Stromal cell of bone marrow (primary cell): Measurements from ENCODE around the gene SCN11A.
A peak's percentile ranks its signal among the peaks of the same experiment; 100 is the strongest.

Source experiments
- DNase-seq: peaks from one replicate; pipeline ENCODE4 v3.0.0-alpha.2; 2012; ENCODE audit warnings: low read depth

The SCN11A gene

DNA sequence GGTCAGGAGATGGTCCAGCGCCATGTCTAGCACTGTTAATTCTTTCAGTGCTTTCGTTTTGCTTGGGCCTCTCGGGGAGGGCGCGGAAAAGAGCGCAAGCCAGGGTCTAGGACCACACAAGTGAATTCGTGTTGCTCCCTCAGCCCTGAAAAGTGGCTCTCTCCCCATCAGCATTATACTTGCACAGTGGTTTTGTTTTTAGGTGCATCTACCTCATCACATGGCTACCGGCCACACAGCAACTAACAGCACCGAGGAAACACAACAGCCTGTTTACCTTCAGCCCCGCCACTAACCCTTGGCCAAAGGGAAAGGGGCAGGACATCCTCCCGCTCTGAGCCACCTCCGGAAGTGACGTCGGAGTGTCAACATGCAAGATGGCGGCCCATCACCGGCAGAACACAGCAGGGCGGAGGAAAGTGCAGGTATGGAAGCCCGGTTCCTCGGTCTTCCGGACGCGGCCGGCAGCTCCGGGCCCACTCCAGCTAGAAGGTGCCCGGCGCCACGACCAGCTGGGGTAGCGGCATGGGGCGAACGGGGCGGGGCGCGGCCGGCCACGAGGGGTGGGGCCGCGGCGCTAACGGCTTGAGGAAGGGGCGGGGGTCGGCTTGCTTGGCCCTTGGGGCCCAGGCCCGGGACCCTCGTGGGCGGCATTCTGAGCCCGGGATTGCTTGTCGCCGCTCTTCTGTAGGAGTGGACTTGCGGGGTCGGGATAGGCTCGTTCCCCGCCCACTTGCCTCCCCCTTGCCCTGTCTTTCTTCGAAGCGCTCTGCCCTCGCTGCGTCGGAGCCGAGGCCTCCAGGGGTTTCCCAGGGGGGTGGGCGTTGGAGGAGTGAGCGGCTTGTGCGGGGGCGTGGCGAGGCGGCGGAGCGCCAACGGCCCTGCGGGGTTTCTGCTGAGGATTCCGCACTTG is at the start of gene SCN11A, which contains the start of gene WDR48:
TSS of gene SCN11A (minus strand) at position 296 of the 913 bp plus-strand sequence. CDS start 101,582 bp downstream, outside the sequence.
TSS of gene WDR48 (plus strand) at position 368 of the 913 bp plus-strand sequence. CDS start at position 378, 10 bp downstream.
- DNase-seq: peak; percentile 86

- peak; percentile 11 for DNase-seq
Measured at GRCh38 chr3:39101022-39101689, 49.4 kb upstream of the SCN11A start.

- DNase-seq: no peak
Measured at GRCh38 chr3:39100500-39100886, 48.7 kb upstream of the SCN11A start.

DNA sequence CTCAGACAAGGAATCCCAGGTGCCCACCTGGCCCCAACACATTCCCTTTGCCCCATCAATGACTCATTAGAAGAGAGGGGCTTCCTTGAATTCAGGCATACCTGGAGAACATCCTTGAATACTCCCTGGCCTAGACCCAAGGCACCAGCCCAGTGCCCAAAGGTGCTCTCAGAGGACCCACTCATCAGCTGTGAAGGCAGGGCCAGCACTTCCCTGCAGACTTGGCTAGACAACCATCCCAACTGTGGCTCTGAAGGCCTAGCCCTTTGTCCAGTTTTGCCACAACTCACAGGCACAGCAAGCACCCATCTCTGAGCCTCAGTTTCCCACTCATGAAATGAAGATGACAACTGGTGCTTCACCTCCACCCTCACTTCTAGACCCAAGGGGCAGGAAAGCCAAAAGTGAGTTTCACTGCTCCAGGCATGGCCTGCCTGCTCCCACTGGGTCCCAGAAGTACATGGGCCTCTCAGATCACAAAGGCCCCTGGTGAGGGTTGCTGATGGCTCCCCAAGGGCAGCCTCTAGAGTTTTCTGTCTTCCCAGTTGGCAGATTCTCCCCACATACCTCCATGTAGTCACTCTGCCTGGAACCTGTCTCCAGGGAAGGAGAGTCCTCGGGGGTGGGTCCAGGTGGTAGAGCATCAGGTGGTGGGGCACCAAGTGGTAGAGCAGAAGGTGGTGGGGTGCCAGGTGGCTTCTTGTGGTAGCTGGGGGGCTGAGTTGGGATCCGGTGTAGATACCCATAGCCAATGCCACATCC is 48.2 kb upstream of the SCN11A start:
- DNase-seq: no peak

DNA sequence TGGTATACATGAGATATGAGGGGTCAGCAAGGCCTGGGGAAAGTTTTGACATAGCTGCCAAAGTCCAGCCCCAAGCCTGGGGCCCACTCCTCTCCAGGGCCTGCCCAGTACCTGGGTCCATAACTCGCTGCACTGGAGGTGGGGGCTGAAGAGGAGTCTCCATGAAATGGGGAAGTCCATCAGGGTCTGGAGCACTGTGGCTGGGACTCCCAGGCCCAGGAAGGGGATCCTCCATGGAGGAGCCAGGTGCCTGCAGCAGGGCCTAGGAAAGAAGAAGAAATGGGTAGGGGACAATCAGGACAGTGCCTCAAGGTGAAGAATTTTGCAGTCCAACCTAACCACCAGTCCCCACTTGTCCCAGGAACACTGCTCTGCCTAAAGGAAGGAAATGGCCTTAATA is 47.5 kb upstream of the SCN11A start:
- DNase-seq: no peak

GRCh38 chr3:39098473-39099000 is 46.8 kb upstream of the SCN11A start:
- no peak for DNase-seq

DNA sequence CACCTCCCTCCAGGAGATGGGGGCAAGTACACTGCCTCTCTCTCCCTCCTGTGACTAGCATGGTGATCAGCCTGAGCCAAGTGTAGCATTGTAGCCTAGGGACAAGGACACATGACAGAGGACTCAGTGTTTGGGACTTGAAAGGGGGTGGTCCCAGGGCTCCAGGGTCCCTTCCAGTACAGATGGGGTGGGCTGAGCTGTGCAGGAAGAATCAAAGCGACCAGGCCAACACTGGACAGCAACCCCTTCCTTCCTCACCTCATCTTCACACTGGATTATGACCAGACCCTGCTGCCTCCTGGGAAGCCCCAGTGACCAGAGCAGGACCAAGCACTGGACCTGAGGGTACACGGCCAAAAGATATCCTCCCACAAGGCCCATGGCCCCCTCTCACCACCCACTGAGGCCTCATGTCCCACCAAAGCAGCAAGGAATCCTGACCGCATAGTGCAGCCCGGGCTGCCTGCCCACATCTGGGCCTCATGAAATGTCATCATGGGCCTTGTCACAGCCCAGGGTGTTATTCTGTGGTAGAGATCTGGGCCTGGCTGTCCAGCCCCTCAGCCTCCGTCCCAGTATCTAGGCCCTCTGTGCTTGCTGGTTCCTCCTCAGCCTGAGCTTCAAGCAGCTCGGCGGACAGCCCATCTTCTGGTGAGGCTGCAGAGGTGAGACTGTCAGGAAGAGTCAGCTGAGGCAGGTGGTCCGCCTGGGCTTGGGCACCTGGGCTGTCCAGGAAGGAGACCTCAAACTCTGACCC is 46.1 kb upstream of the SCN11A start:
- DNase-seq: no peak

DNA sequence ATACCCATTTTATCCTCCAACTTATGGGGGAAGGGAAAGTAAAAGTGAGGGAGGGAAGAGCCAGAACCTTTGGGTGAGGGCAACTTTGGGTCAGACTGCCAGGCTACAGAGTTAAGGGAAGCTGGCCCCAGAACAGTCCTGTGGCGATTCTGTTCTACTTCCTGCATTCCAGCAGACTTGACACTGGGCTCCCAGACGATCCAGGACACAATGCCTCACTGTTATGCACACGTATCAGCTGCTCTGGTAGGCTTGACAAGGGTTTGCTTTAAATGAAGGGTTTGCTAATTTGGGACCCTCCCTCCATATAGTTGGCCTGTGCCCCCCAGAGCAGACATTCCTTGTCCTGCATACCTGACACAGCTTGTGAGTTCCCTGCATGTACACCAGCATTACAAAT is 45.0 kb upstream of the SCN11A start:
- DNase-seq: no peak

GRCh38 chr3:39095778-39096177 is 44.0 kb upstream of the SCN11A start:
- DNase-seq: no peak

DNA sequence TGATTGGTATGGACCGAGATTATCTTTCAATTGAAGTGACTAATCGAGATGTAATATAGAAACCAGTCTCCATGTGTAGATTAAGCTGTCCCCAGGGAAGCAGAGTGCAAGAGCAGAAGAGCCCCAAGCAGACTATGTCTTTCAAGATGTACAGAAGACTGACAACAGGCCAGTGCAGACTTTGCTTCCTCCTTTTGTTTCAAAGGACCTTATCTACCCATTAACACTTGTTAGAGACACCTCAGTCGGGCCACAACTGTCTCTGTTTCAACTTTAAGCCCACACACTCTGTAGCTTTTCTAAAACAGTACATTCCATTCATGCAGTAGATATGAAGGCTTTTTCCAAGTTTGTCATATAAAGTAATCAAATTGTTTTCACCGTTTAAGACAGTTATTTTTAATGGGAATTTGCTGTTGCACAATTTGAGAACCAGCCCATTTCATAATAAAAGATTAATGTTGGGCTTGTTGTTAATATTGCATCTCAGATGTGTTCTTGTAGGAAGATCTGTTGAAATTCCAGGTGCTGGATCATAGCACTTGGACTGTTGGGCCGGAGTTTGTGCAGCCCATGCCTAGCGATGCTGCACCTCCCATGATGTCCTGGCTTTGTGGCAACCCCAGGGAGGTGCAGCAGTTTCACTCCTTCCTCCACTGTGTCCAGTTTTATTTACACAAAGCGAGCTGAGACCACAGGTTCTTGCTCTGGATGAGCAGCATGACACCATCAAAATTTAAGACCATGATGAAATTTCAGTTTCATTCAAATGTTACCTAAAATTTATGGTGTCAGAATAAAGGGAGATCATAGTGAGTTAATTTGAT is 43.3 kb upstream of the SCN11A start:
- no peak for DNase-seq

GRCh38 chr3:39090922-39091321 is 39.2 kb upstream of the SCN11A start:
- no peak for DNase-seq

DNA sequence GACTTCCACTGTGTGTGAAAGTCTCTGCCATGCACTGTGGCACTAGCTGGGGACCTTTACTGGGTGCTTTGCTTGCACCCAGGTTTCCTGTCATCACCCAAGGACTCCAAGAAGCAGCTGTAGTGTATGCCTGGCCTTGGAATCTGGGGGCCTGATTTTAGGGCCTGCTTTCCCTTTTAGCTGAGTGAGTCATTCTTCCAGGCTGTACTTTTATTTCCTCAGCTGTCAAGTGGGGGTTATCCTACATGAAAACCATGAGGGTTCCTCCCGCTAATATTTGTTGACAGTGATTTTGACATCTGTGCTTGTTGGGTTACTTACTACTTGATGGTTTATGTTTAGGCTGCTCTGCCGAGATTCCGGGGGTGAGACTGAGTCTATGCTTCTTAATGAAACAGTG is 37.1 kb upstream of the SCN11A start:
- no peak for DNase-seq

DNA sequence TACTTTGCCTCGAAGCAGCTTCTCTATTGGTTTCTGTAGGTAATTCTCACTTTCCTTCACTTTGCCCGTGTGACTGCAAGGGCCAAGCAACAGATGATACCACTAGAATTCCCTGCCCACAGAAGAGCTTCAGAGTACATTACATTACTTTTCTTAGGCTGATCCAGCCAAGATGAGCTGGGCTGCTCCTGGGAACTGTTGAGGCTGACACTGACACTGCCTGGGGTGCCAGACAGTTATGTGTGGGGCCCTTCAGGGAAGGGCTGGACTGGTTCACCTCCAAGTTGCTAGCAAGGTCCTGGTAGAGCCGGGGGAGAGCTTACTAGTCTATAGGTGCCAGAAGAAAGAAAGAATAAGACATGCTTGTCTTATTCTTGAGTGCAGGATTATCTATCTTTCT is 36.7 kb upstream of the SCN11A start:
- no peak for DNase-seq

DNA sequence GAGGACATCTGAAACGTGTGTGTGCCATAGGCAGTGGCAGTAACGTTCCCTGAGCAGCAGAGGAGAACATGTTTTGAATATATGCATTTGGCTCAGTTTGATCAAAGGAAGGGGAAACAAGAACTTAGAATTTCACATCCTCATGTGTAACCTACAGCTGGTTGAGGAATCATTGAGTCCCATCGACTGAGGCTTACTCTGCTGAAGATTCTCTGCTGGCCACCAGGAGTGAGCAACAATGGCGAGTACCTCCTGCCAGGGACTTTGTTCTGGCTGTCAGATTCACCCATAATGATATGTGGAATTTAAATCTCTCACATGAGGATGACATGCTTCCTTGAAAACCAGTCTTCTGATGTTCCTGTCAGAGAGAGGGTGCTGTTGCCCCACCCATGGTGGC is 34.4 kb upstream of the SCN11A start:
- no peak for DNase-seq

DNA sequence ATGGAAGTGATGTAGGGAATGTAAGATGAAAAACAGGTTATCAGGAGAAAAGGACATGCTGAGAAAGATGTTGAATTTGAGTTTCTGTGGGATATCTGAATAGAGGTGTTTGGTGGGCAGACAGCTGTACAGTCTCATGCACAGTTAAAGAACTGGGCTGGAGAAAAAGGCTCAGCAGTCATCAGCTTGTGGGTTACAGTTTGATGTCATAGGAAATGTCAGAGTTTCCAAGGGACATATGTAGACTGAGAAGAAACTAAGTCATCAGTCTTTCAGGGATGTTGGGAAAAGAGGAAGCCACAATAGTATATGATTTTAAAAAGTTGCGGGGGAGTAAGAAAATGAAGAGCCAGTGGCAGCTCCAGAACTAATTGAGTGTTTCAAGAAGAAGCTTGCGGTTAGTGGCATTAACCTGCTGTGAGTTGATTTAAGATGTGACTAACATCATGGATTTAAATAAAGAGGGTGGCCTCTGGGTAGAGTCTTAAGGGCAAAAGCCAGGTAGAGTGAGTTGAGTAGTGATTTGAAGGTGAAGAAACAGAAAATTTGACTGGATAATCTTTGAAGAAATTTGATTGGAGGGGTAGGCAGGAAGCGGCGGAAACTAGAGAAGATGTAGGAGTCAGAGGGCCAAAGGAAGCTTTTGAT is 31.0 kb upstream of the SCN11A start:
- DNase-seq: no peak

- no peak for DNase-seq
Measured at GRCh38 chr3:39080026-39080425, 28.3 kb upstream of the SCN11A start.

GRCh38 chr3:39079530-39079929 is 27.8 kb upstream of the SCN11A start:
- no peak for DNase-seq

DNA sequence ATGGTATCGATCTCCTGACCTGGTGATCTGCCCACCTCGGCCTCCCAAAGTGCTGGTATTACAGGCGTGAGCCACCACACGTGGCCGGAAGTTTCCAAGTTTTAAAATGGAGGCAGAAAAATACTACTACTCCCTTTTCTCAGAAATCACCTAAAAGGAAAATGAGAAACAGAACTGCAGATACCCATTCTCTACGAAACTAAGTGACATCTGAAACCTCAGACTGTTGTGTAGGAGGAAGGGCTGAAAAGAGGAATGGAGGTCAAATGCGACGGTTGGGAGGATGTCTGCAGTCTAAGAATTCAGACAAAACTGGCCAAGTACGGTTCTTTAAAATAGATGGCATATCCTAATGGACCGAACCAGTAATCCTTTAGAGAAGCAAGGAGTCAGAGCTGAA is 24.2 kb upstream of the SCN11A start:
- no peak for DNase-seq

DNA sequence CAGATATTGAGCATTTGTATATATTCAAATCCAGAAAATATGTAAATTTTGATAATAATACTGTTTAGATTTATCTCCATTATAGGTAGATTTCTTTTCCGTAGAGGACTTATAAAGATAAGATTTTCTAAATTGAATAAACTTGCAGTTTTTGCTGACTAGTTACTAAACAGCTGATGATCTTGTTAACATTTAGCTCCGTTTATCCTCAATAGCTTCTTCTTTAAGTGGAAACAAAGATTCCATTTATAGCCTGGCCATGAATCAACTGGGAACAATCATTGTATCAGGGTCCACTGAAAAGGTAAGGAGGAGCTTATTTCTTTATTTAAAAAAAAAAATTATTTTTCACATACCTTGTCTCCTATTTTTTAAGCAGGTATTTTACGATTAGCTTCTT is 16.8 kb upstream of the SCN11A start:
- no peak for DNase-seq

DNA sequence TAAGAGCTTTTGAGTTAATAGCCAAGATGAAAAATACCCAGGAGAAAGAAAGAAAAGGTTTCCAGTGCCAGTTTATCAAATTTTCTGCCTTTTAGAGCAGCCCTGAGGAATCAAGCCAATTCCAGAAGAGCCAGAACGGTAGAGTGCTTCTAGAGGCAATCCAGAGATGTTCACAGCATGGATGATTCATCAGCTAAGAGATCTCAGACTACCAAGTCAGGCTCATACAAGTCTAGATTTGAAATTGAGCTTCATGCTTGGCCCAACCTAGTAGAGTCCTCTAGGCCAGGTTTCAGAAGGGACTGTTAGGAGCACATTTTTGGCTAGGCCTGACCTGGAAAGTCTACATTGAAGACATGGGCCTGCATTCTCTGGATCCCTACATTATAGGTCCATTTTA is 15.5 kb upstream of the SCN11A start:
- no peak for DNase-seq
